Neural progenitor cell (in vitro differentiated cells): Measurements from ENCODE around the gene OSTF1. TPM values are rescaled to one million over a fixed set of nuclear protein-coding genes. Genes with fewer than 3 reads are reported as not detected.
A peak's percentile ranks its signal among the peaks of the same experiment; 100 is the strongest.

Experiments
- DNase-seq: peaks from one replicate; pipeline ENCODE4 v3.0.0-alpha.2; 2016; ENCODE audit warnings: low spot score
- H2AFZ ChIP-seq: fragments of 200-600 bp; sonication (generic); replicated peaks from 2 replicates; pipeline ENCODE4 v1.6.1; 2016; ENCODE audit warnings: antibody characterized with exemption
- H3F3A ChIP-seq: fragments of 200-600 bp; sonication (generic); 2 replicates; pipeline ENCODE4 v1.6.1; 2016; ENCODE audit warnings: antibody characterized with exemption, low read depth
- H3K27ac ChIP-seq: fragments of 200-600 bp; sonication (generic); 2 replicates; pipeline ENCODE4 v1.5.1; 2016; ENCODE audit warnings: mild to moderate bottlenecking
- H3K27me3 ChIP-seq: fragments of 200-600 bp; sonication (generic); 2 replicates; pipeline ENCODE4 v1.6.1; 2016; ENCODE audit warnings: mild to moderate bottlenecking, moderate library complexity
- H3K36me3 ChIP-seq: fragments of 200-600 bp; sonication (generic); 2 replicates; pipeline ENCODE4 v1.5.1; 2016
- H3K4me1 ChIP-seq: fragments of 200-600 bp; sonication (generic); 2 replicates; pipeline ENCODE4 v1.6.1; 2016; ENCODE audit warnings: mixed run types
- H3K4me2 ChIP-seq: fragments of 200-600 bp; sonication (generic); 2 replicates; pipeline ENCODE4 v1.6.1; 2016
- H3K4me3 ChIP-seq: fragments of 200-600 bp; sonication (generic); 2 replicates; pipeline ENCODE4 v1.5.1; 2016
- H3K79me2 ChIP-seq: fragments of 200-600 bp; sonication (generic); 2 replicates; pipeline ENCODE4 v1.6.1; 2016; ENCODE audit warnings: low read depth
- H3K9ac ChIP-seq: fragments of 200-600 bp; sonication (generic); 2 replicates; pipeline ENCODE4 v1.6.1; 2016
- H3K9me3 ChIP-seq: fragments of 200-600 bp; sonication (generic); 2 replicates; pipeline ENCODE4 v1.5.1; 2016; ENCODE audit warnings: low read depth
- H4K20me1 ChIP-seq: fragments of 200-600 bp; sonication (generic); 2 replicates; pipeline ENCODE4 v1.6.1; 2016; ENCODE audit warnings: low read depth
- H3K27ac Mint-ChIP-seq: 3 replicates; pipeline ENCODE4 v1.8.0; 2021; ENCODE audit warnings: mixed read lengths
- H3K27me3 Mint-ChIP-seq: 2 replicates; pipeline ENCODE4 v1.8.0; 2022; ENCODE audit warnings: low read depth, mild to moderate bottlenecking, inconsistent platforms, moderate library complexity, mixed read lengths; ENCODE audit not compliant: insufficient read depth
- H3K36me3 Mint-ChIP-seq: 3 replicates; pipeline ENCODE4 v1.8.0; 2021; ENCODE audit warnings: mixed read lengths
- H3K4me1 Mint-ChIP-seq: 3 replicates; pipeline ENCODE4 v1.8.0; 2021; ENCODE audit warnings: mixed read lengths
- H3K4me3 Mint-ChIP-seq: 3 replicates; pipeline ENCODE4 v1.8.0; 2021; ENCODE audit warnings: mild to moderate bottlenecking, moderate library complexity, mixed read lengths
- H3K9me3 Mint-ChIP-seq: 3 replicates; pipeline ENCODE4 v1.8.0; 2020; ENCODE audit warnings: mixed read lengths
- CTCF ChIP-seq: fragments of 200-600 bp; sonication (generic); IDR thresholded peaks from 2 replicates; pipeline ENCODE4 v1.5.1; 2017; ENCODE audit warnings: antibody characterized with exemption, mild to moderate bottlenecking
- EZH2 ChIP-seq: fragments of 200-600 bp; sonication (generic); IDR thresholded peaks from 2 replicates; pipeline ENCODE4 v1.6.1; 2017; ENCODE audit warnings: antibody characterized with exemption, mild to moderate bottlenecking, moderate library complexity
- EZH2phosphoT487 ChIP-seq: fragments of 200-600 bp; sonication (generic); IDR thresholded peaks from 2 replicates; pipeline ENCODE4 v1.6.1; 2017; ENCODE audit warnings: antibody characterized with exemption
- total RNA-seq: library from RNA; depleted of rRNA; stranded (reverse); fragments of >200 nt; gene quantifications from 2 replicates; pipeline ENCODE4 v1.2.3, GENCODE V29; 2015; ENCODE audit warnings: low replicate concordance

The OSTF1 gene
- total RNA-seq, 1 donor from 2014 or later: 1.3 TPM

DNA sequence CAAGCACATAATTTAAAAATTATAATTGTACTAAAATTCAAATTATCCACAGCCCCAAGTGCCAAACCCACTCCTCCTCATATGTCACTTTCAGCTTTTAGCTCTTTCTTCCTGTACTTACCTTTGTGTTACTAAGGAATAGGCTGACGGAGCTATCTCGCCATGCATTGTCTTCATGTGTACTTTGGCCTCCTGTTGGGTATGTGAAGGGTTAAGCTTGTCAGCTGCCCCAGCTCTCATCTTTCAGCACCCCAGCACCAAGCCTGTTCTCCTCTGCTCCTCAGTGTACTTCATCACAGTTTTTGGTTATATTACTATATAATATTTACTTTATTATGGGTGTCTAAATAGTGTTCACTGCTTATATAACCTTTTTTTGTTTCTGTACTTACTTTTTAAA lies 46.2 kb downstream of the OSTF1 start:
- DNase-seq: peak; percentile 31
- Histone ChIP-seq H4K20me1 (no peaks in the 10 kb centered on the region), H3F3A (no peaks in the 10 kb centered on the region), H2AFZ (no peak overlapping the region), H3K36me3 (no peaks in the 10 kb centered on the region), H3K9ac (no peak overlapping the region), H3K4me2 (peak overlapping the region; percentile 13), H3K79me2 (no peaks in the 10 kb centered on the region), H3K4me1 (peaks cover 21% of the 10 kb centered on the region), H3K27me3 (no peaks in the 10 kb centered on the region), H3K9me3 (no peaks in the 10 kb centered on the region), H3K27ac (no peak overlapping the region), H3K4me3 (no peak overlapping the region)
- H3K4me1 Mint-ChIP-seq: peaks cover 8% of the 10 kb centered on the region
- no peaks in the 10 kb centered on the region for H3K27me3 Mint-ChIP-seq
- H3K36me3 Mint-ChIP-seq: no peaks in the 10 kb centered on the region
- H3K9me3 Mint-ChIP-seq: no peaks in the 10 kb centered on the region
- TF ChIP-seq CTCF (no peak), EZH2 (no peak), EZH2phosphoT487 (no peak)
- H3K4me3 Mint-ChIP-seq: no peak overlapping the region
- no peak overlapping the region for H3K27ac Mint-ChIP-seq

DNA sequence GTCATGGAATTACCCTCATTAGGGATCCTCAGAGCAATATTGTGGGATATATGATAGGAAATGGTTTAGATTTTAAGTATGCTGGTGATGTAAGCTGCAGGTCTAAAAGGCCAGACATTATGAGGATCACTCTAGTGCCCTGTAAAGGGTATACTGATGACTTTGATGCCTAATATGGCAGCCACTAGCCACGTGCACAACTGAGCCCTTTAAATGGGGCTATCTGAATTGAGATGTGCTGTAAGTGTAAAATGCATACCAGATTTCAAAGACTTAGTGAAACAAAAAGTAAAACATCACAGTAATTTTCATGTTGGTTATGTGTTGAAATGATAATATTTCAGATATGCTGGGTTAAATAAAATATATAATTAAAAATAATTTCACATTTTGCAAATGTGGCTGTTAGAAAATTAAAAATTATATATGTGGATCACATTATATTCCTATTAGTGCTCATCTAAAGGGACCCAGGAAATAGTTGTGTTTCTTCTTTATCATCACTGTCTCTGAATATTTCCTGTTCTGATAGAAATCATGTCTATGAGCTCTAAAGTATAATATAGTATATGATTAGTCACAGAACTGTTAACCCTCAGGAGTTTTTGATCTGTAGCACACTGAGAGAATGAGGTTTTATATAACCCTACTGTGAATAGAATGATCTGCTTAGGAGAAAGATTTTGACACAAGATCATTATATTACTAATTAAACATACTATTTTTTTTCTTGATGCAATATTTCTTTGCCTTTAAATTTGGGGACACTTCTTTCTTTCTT lies 50.1 kb downstream of the OSTF1 start:
- Histone ChIP-seq H2AFZ (no peak overlapping the region), H3K4me2 (no peak overlapping the region), H3K79me2 (no peaks in the 10 kb centered on the region), H3K27ac (no peak overlapping the region), H3K9ac (no peak overlapping the region), H3K4me3 (no peak overlapping the region), H3K27me3 (no peaks in the 10 kb centered on the region), H3K4me1 (peaks cover 16% of the 10 kb centered on the region), H3F3A (no peaks in the 10 kb centered on the region), H4K20me1 (no peaks in the 10 kb centered on the region), H3K36me3 (no peaks in the 10 kb centered on the region), H3K9me3 (no peaks in the 10 kb centered on the region)
- Mint-ChIP-seq H3K27ac (no peak overlapping the region), H3K36me3 (no peaks in the 10 kb centered on the region), H3K4me1 (peaks cover 4% of the 10 kb centered on the region), H3K9me3 (no peaks in the 10 kb centered on the region), H3K4me3 (no peak overlapping the region), H3K27me3 (no peaks in the 10 kb centered on the region)
- TF ChIP-seq EZH2 (no peak), CTCF (no peak), EZH2phosphoT487 (no peak)
- no peak for DNase-seq

DNA sequence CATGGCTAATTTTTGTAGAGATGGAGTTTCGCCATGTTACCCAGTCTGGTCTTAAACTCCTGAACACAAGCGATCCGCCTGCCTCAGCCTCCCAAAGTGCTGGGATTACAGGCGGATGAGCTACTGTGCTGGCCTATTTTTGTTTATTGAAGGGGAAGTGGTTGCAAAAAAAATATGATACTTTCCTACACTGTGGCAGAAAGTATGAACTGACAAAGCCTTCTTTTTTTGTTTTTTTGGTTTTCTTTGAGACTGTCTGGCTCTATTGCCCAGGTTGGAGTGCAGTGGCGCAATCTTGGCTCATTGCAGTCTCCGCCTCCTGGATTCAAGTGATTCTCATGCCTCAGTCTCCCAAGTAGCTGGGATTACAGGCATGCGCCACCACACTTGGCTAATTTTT lies 50.9 kb downstream of the OSTF1 start:
- H3K36me3 ChIP-seq: no peaks in the 10 kb centered on the region
- H3K9ac ChIP-seq: no peak overlapping the region
- H3K9me3 ChIP-seq: no peaks in the 10 kb centered on the region
- no peak overlapping the region for H3K27ac ChIP-seq
- H3K27ac Mint-ChIP-seq: no peak overlapping the region
- H3K4me1 ChIP-seq: peaks cover 8% of the 10 kb centered on the region
- H3K27me3 Mint-ChIP-seq: no peaks in the 10 kb centered on the region
- H3K4me3 Mint-ChIP-seq: no peak overlapping the region
- no peaks in the 10 kb centered on the region for H3K27me3 ChIP-seq
- TF ChIP-seq EZH2 (no peak), CTCF (no peak), EZH2phosphoT487 (no peak)
- no peak overlapping the region for H3K4me3 ChIP-seq
- H3K9me3 Mint-ChIP-seq: no peaks in the 10 kb centered on the region
- H2AFZ ChIP-seq: no peak overlapping the region
- H3K4me2 ChIP-seq: no peak overlapping the region
- H3K4me1 Mint-ChIP-seq: no peaks in the 10 kb centered on the region
- no peaks in the 10 kb centered on the region for H3F3A ChIP-seq
- H3K79me2 ChIP-seq: no peaks in the 10 kb centered on the region
- no peaks in the 10 kb centered on the region for H3K36me3 Mint-ChIP-seq
- H4K20me1 ChIP-seq: no peaks in the 10 kb centered on the region
- DNase-seq: no peak
